Caco-2 (cell line): ENCODE results near the gene ITSN2. TPM values are rescaled to one million over a fixed set of nuclear protein-coding genes. Genes with fewer than 3 reads are reported as not detected.

Experiments used
- BruUV-seq: library from RNA; stranded (reverse); fragments of 400-500 nt; replicated peaks from 2 replicates; lab custom pipeline; 2021; lab: Mats Ljungman, UMichigan
- CTCF ChIA-PET: fragments of 300-600 bp; sonication (Branson Sonifier 250); formaldehyde crosslinking; loops from one replicate; lab custom pipeline; 2022; ENCODE audit warnings: antibody characterized with exemption; lab: Charles Lee
- POLR2A ChIA-PET: fragments of 300-600 bp; sonication (Branson Sonifier 250); formaldehyde crosslinking; loops from one replicate; lab custom pipeline; 2022; ENCODE audit warnings: antibody characterized with exemption; lab: Charles Lee
- DNase-seq, 2 experiments: peaks; one replicate each; pipeline versions ENCODE4 v3.0.0 to v3.0.0-alpha.2; 2020 to 2022
- H3K27me3 ChIP-seq: replicated peaks from 2 replicates; pipeline ENCODE4 v1.6.0; 2011; ENCODE audit warnings: low read length; ENCODE audit not compliant: control insufficient read depth, insufficient read depth
- H3K36me3 ChIP-seq: 2 replicates; pipeline ENCODE4 v1.5.1; 2011; ENCODE audit warnings: low read length; ENCODE audit not compliant: control insufficient read depth, insufficient read depth
- H3K4me1 ChIP-seq: fragments of 250-450 bp; sonication (Bioruptor Pico); 2 replicates; pipeline ENCODE4 v1.5.1; 2020; ENCODE audit warnings: mild to moderate bottlenecking
- H3K4me3 ChIP-seq: 2 replicates; pipeline ENCODE4 v1.5.1; 2011; ENCODE audit warnings: low read depth, mild to moderate bottlenecking, control low read depth, low read length
- H3K9me3 ChIP-seq: fragments of 250-450 bp; sonication (Bioruptor Pico); 2 replicates; pipeline ENCODE4 v1.5.1; 2020; ENCODE audit warnings: mild to moderate bottlenecking, moderate library complexity
- H3K27ac Mint-ChIP-seq: one replicate; pipeline ENCODE4 v1.8.0; 2022; ENCODE audit warnings: mixed read lengths; ENCODE audit not compliant: unreplicated experiment
- H3K27me3 Mint-ChIP-seq: one replicate; pipeline ENCODE4 v1.8.0; 2022; ENCODE audit warnings: mixed read lengths; ENCODE audit not compliant: insufficient read depth, unreplicated experiment
- H3K36me3 Mint-ChIP-seq: one replicate; pipeline ENCODE4 v1.8.0; 2022; ENCODE audit warnings: mild to moderate bottlenecking, mixed read lengths; ENCODE audit not compliant: insufficient read depth, unreplicated experiment
- H3K4me1 Mint-ChIP-seq: one replicate; pipeline ENCODE4 v1.8.0; 2022; ENCODE audit warnings: low read depth, mixed read lengths; ENCODE audit not compliant: unreplicated experiment
- H3K4me3 Mint-ChIP-seq: one replicate; pipeline ENCODE4 v1.8.0; 2022; ENCODE audit warnings: mild to moderate bottlenecking, moderate library complexity, mixed read lengths; ENCODE audit not compliant: unreplicated experiment
- H3K9me3 Mint-ChIP-seq: one replicate; pipeline ENCODE4 v1.8.0; 2022; ENCODE audit warnings: mixed read lengths; ENCODE audit not compliant: unreplicated experiment
- CTCF ChIP-seq, 2 experiments: fragments of 200-600 bp in 1 of 2; IDR thresholded peaks; 1 replicate in 1 of 2; 2 replicates in 1 of 2; pipeline versions ENCODE4 v1.5.1 to v1.8.0; 2011 to 2022; ENCODE audit warnings: antibody characterized with exemption in 1 of 2, control low read depth in 1 of 2, inconsistent platforms in 1 of 2, low read depth in 1 of 2, low read length in 1 of 2, mild to moderate bottlenecking in 1 of 2, moderate library complexity in 1 of 2; ENCODE audit not compliant: insufficient read depth in 1 of 2, severe bottlenecking in 1 of 2, unreplicated experiment in 1 of 2
- intact Hi-C: fragments of 100-400 bp; cut with micrococcal nuclease; formaldehyde crosslinking; loops from one replicate; pipeline ENCODE4 v1.10.0; 2022; ENCODE audit not compliant: unreplicated experiment
- total RNA-seq: library from RNA; stranded (reverse); gene quantifications from 2 replicates; pipeline ENCODE4 v1.2.3, GENCODE V29; 2022

Gene ITSN2
- total RNA-seq, 1 experiment from 2014 or later: 49.4 TPM

GRCh38 chr2:24354957-24355356 is 5.4 kb downstream of the ITSN2 start:
- no TSS peak for BruUV-seq
- no peaks in the 10 kb centered on the region for H3K36me3 ChIP-seq
- no peak overlapping the region for H3K4me3 ChIP-seq
- Mint-ChIP-seq H3K27ac (no peak overlapping the region), H3K4me1 (peaks cover 15% of the 10 kb centered on the region), H3K36me3 (no peaks in the 10 kb centered on the region), H3K27me3 (no peaks in the 10 kb centered on the region), H3K4me3 (no peak overlapping the region), H3K9me3 (no peaks in the 10 kb centered on the region)
- H3K4me1 ChIP-seq: peaks cover 23% of the 10 kb centered on the region
- H3K27me3 ChIP-seq: no peaks in the 10 kb centered on the region
- DNase-seq: no peak
- CTCF ChIA-PET: no interaction called here
- intact Hi-C loops: no loop called here
- TF ChIP-seq CTCF (IDR thresholded peaks at IDR 0.05; ENCODE audit: insufficient read depth in 1 of 2, low read depth in 1 of 2, low read length in 1 of 2, severe bottlenecking in 1 of 2, unreplicated experiment in 1 of 2): no peak
- no peaks in the 10 kb centered on the region for H3K9me3 ChIP-seq
- POLR2A ChIA-PET: no interaction called here

- H3K4me3 Mint-ChIP-seq: no peak overlapping the region
Measured at GRCh38 chr2:24354395-24354794, 5.9 kb downstream of the ITSN2 start.

GRCh38 chr2:24353973-24354372 is 6.4 kb downstream of the ITSN2 start:
- TF ChIP-seq CTCF (IDR thresholded peaks at IDR 0.05; ENCODE audit: insufficient read depth in 1 of 2, low read depth in 1 of 2, low read length in 1 of 2, severe bottlenecking in 1 of 2, unreplicated experiment in 1 of 2): no peak
- no peak for DNase-seq
- POLR2A ChIA-PET: no interaction called here
- H3K36me3 ChIP-seq: no peaks in the 10 kb centered on the region
- H3K4me1 ChIP-seq: peaks cover 19% of the 10 kb centered on the region
- BruUV-seq: no TSS peak
- Mint-ChIP-seq H3K27me3 (no peaks in the 10 kb centered on the region), H3K27ac (no peak overlapping the region), H3K4me3 (no peak overlapping the region), H3K9me3 (no peaks in the 10 kb centered on the region), H3K4me1 (peaks cover 11% of the 10 kb centered on the region), H3K36me3 (no peaks in the 10 kb centered on the region)
- intact Hi-C loops: no loop called here
- H3K27me3 ChIP-seq: no peaks in the 10 kb centered on the region
- H3K4me3 ChIP-seq: no peak overlapping the region
- CTCF ChIA-PET: no interaction called here
- no peaks in the 10 kb centered on the region for H3K9me3 ChIP-seq

More at GRCh38 chr2:24354395-24354794, 5.9 kb downstream of the ITSN2 start:
- no peaks in the 10 kb centered on the region for H3K27me3 Mint-ChIP-seq
- no peak for DNase-seq
- H3K9me3 Mint-ChIP-seq: no peaks in the 10 kb centered on the region
- peaks cover 15% of the 10 kb centered on the region for H3K4me1 Mint-ChIP-seq
- POLR2A ChIA-PET: no interaction called here
- intact Hi-C loops: no loop called here
- BruUV-seq: no TSS peak
- no peak overlapping the region for H3K27ac Mint-ChIP-seq
- Histone ChIP-seq H3K27me3 (no peaks in the 10 kb centered on the region), H3K36me3 (no peaks in the 10 kb centered on the region), H3K4me3 (no peak overlapping the region), H3K9me3 (no peaks in the 10 kb centered on the region), H3K4me1 (peaks cover 23% of the 10 kb centered on the region)
- CTCF ChIA-PET: no interaction called here
- H3K36me3 Mint-ChIP-seq: no peaks in the 10 kb centered on the region
- TF ChIP-seq CTCF (IDR thresholded peaks at IDR 0.05; ENCODE audit: insufficient read depth in 1 of 2, low read depth in 1 of 2, low read length in 1 of 2, severe bottlenecking in 1 of 2, unreplicated experiment in 1 of 2): no peak
